H9 (cell line): ENCODE data around the gene EPB41L1. TPM values are rescaled to one million over a fixed set of nuclear protein-coding genes. Genes with fewer than 3 reads are reported as not detected.

Source experiments
- DNase-seq: peaks from one replicate; pipeline ENCODE4 v3.0.0-alpha.2; 2017
- H2AFZ ChIP-seq: one replicate; pipeline ENCODE4 v1.6.1; 2013; ENCODE audit warnings: mild to moderate bottlenecking, low read length, control low read depth, moderate library complexity
- H2AK5ac ChIP-seq: 2 replicates; pipeline ENCODE4 v1.6.1; 2013; ENCODE audit warnings: low read length, control low read depth, mixed read lengths; ENCODE audit not compliant: insufficient read length
- H2BK120ac ChIP-seq: one replicate; pipeline ENCODE4 v1.6.1; 2013; ENCODE audit warnings: low read depth, mild to moderate bottlenecking, low read length, control low read depth, inconsistent platforms; ENCODE audit not compliant: poor library complexity, severe bottlenecking
- H2BK12ac ChIP-seq: 2 replicates; pipeline ENCODE4 v1.6.1; 2013; ENCODE audit warnings: low read length, control low read depth, mixed read lengths, low read depth; ENCODE audit not compliant: insufficient read length
- H2BK15ac ChIP-seq: 2 replicates; pipeline ENCODE4 v1.6.1; 2013; ENCODE audit warnings: low read depth, low read length, control low read depth
- H2BK20ac ChIP-seq: one replicate; pipeline ENCODE4 v1.6.1; 2013; ENCODE audit warnings: low read depth, mild to moderate bottlenecking, low read length, control low read depth, inconsistent platforms; ENCODE audit not compliant: poor library complexity, severe bottlenecking
- H2BK5ac ChIP-seq: 2 replicates; pipeline ENCODE4 v1.6.1; 2013; ENCODE audit warnings: low read length, control low read depth, mixed read lengths; ENCODE audit not compliant: insufficient read length
- H3K14ac ChIP-seq: 2 replicates; pipeline ENCODE4 v1.6.1; 2013; ENCODE audit warnings: low read length, control low read depth; ENCODE audit not compliant: insufficient read depth
- H3K18ac ChIP-seq: 2 replicates; pipeline ENCODE4 v1.6.1; 2013; ENCODE audit warnings: low read depth, mild to moderate bottlenecking, mixed read lengths, low read length, control low read depth; ENCODE audit not compliant: insufficient read length
- H3K23ac ChIP-seq: 2 replicates; pipeline ENCODE4 v1.6.1; 2013; ENCODE audit warnings: low read length, control low read depth, mixed read lengths, low read depth; ENCODE audit not compliant: insufficient read length
- H3K23me2 ChIP-seq: 2 replicates; pipeline ENCODE4 v1.6.1; 2013; ENCODE audit warnings: low read depth, mild to moderate bottlenecking, mixed read lengths, low read length, control low read depth; ENCODE audit not compliant: insufficient read length, poor library complexity, severe bottlenecking
- H3K27ac ChIP-seq: 2 replicates; pipeline ENCODE4 v1.5.1; 2013; ENCODE audit warnings: low read length, control low read depth, mixed read lengths, low read depth; ENCODE audit not compliant: insufficient read length
- H3K27me3 ChIP-seq: 2 replicates; pipeline ENCODE4 v1.6.1; 2013; ENCODE audit warnings: low read length, control low read depth, inconsistent platforms; ENCODE audit not compliant: insufficient read depth
- H3K4ac ChIP-seq: 2 replicates; pipeline ENCODE4 v1.6.1; 2013; ENCODE audit warnings: low read depth, mild to moderate bottlenecking, control low read depth, inconsistent platforms, low read length, moderate library complexity
- H3K4me1 ChIP-seq: 2 replicates; pipeline ENCODE4 v1.6.1; 2013; ENCODE audit warnings: low read length, control low read depth, inconsistent platforms; ENCODE audit not compliant: insufficient read depth
- H3K4me2 ChIP-seq: 2 replicates; pipeline ENCODE4 v1.6.1; 2013; ENCODE audit warnings: low read length, control low read depth, mixed read lengths; ENCODE audit not compliant: insufficient read length, insufficient read depth
- H3K56ac ChIP-seq: 2 replicates; pipeline ENCODE4 v1.6.1; 2013; ENCODE audit warnings: low read depth, mild to moderate bottlenecking, mixed read lengths, low read length, control low read depth; ENCODE audit not compliant: insufficient read length
- H3K79me1 ChIP-seq: 2 replicates; pipeline ENCODE4 v1.6.1; 2013; ENCODE audit warnings: low read depth, mild to moderate bottlenecking, moderate library complexity, low read length, control low read depth, inconsistent platforms; ENCODE audit not compliant: insufficient read depth, poor library complexity, severe bottlenecking
- H3K79me2 ChIP-seq: 2 replicates; pipeline ENCODE4 v1.6.1; 2013; ENCODE audit warnings: low read length, control low read depth, inconsistent platforms; ENCODE audit not compliant: insufficient read depth
- H3K9ac ChIP-seq: 2 replicates; pipeline ENCODE4 v1.6.1; 2013; ENCODE audit warnings: low read length, control low read depth, mixed read lengths; ENCODE audit not compliant: insufficient read length; ENCODE audit errors: extremely low read depth
- H3K9me3 ChIP-seq: one replicate; pipeline ENCODE4 v1.6.1; 2013; ENCODE audit warnings: low read depth, low read length, inconsistent platforms; ENCODE audit not compliant: control insufficient read depth
- H3T11ph ChIP-seq: one replicate; pipeline ENCODE4 v1.6.1; 2013; ENCODE audit warnings: mild to moderate bottlenecking, low read length, control low read depth, inconsistent platforms
- H4K20me1 ChIP-seq: one replicate; pipeline ENCODE4 v1.6.1; 2013; ENCODE audit not compliant: control insufficient read depth, insufficient read length, insufficient read depth
- H4K5ac ChIP-seq: 2 replicates; pipeline ENCODE4 v1.6.1; 2013; ENCODE audit warnings: low read depth, mild to moderate bottlenecking, mixed read lengths, low read length, control low read depth; ENCODE audit not compliant: insufficient read length
- H4K8ac ChIP-seq: replicated peaks from 2 replicates; pipeline ENCODE4 v1.6.1; 2013; ENCODE audit warnings: low read length, control low read depth, mixed read lengths, low read depth; ENCODE audit not compliant: insufficient read length
- H4K91ac ChIP-seq: 2 replicates; pipeline ENCODE4 v1.6.1; 2013; ENCODE audit warnings: low read depth, mild to moderate bottlenecking, moderate library complexity, mixed read lengths, low read length, control low read depth; ENCODE audit not compliant: insufficient read length
- H3K27ac Mint-ChIP-seq, 3 experiments: 2 replicates in 2 of 3; 3 replicates in 1 of 3; pipeline ENCODE4 v1.8.0; 2020 to 2021; ENCODE audit warnings: mixed read lengths in 3 of 3, mild to moderate bottlenecking in 1 of 3, moderate library complexity in 1 of 3
- H3K27me3 Mint-ChIP-seq: 2 replicates; pipeline ENCODE4 v1.8.0; 2021; ENCODE audit warnings: low read depth, mild to moderate bottlenecking, moderate library complexity, mixed read lengths
- H3K36me3 Mint-ChIP-seq, 3 experiments: 2 replicates in 2 of 3; 3 replicates in 1 of 3; pipeline ENCODE4 v1.8.0; 2020 to 2021; ENCODE audit warnings: low read depth in 3 of 3, mixed read lengths in 3 of 3; ENCODE audit not compliant: insufficient read depth in 1 of 3
- H3K4me1 Mint-ChIP-seq, 2 experiments: 2 replicates each; pipeline ENCODE4 v1.8.0; 2020; ENCODE audit warnings: mixed read lengths in 2 of 2
- H3K4me3 Mint-ChIP-seq, 2 experiments: 2 replicates in 1 of 2; 3 replicates in 1 of 2; pipeline ENCODE4 v1.8.0; 2020 to 2021; ENCODE audit warnings: mild to moderate bottlenecking in 2 of 2, mixed read lengths in 2 of 2, moderate library complexity in 1 of 2
- H3K9me3 Mint-ChIP-seq, 2 experiments: 2 replicates in 1 of 2; 3 replicates in 1 of 2; pipeline ENCODE4 v1.8.0; 2020; ENCODE audit warnings: mild to moderate bottlenecking in 2 of 2, mixed read lengths in 2 of 2, moderate library complexity in 1 of 2
- CTCF ChIP-seq: fragments of 200-600 bp; sonication (generic); conservative IDR thresholded peaks from 3 replicates; pipeline ENCODE4 v1.8.0; 2021; ENCODE audit warnings: antibody characterized with exemption, mild to moderate bottlenecking
- WGBS: extraction: QIAGEN DNeasy Blood & Tissue Kit; methylation state at CpG from one replicate; pipeline ENCODE4 v1.1.7; 2013; ENCODE audit warnings: missing lambda C conversion rate, low lambda C conversion rate, mixed read lengths; ENCODE audit not compliant: insufficient read length; ENCODE audit errors: extremely low coverage; 5-methylcytosine and 5-hydroxymethylcytosine counted together
- total RNA-seq: library from RNA; stranded (reverse); gene quantifications from 2 replicates; pipeline ENCODE4 v1.2.1, GENCODE V29; 2021

EPB41L1 gene
- total RNA-seq, 1 experiment from 2014 or later: 31.1 TPM

- Mint-ChIP-seq H3K4me3 (no peak overlapping the region), H3K9me3 (no peaks in the 10 kb centered on the region), H3K27ac (no peak overlapping the region), H3K4me1 (peaks cover 16 to 22% of the 10 kb centered on the region in 2 experiments), H3K27me3 (no peaks in the 10 kb centered on the region; the same call in 1 of the 2 replicates), H3K36me3 (peaks cover 2 to 7% (median 2%) of the 10 kb centered on the region in 3 experiments; a peak in 5 of 7 replicates)
- Histone ChIP-seq H3K79me2 (no peaks in the 10 kb centered on the region; the same call in 1 of the 2 replicates), H4K5ac (no peak overlapping the region), H3K79me1 (no peaks in the 10 kb centered on the region), H2BK12ac (no peak overlapping the region), H3T11ph (no peak overlapping the region), H4K91ac (no peak overlapping the region), H3K4ac (no peak overlapping the region), H3K23ac (no peak overlapping the region), H2AFZ (no peak overlapping the region), H3K14ac (no peak overlapping the region; the same call in 1 of the 2 replicates), H3K27ac (no peak overlapping the region), H2BK20ac (no peak overlapping the region), H2BK5ac (no peak overlapping the region), H3K9me3 (no peaks in the 10 kb centered on the region), H4K8ac (no peak overlapping the region), H2AK5ac (no peak overlapping the region), H3K4me1 (peaks cover 5% of the 10 kb centered on the region; the same call in 1 of the 2 replicates), H3K9ac (no peak overlapping the region), H2BK120ac (no peak overlapping the region), H3K18ac (no peak overlapping the region), H4K20me1 (no peaks in the 10 kb centered on the region), H2BK15ac (no peak overlapping the region), H3K56ac (no peak overlapping the region), H3K27me3 (no peaks in the 10 kb centered on the region), H3K4me2 (no peak overlapping the region), H3K23me2 (no peaks in the 10 kb centered on the region)
- no peak for DNase-seq
- no CpG with 5 or more reads among the region's 12 CpGs for WGBS
- TF ChIP-seq CTCF: no peak
Observed at GRCh38 chr20:36261389-36262105, 107.0 kb downstream of the EPB41L1 start.
